Central memory CD4-positive, alpha-beta T cell (primary cell): ENCODE results near the gene AMH.

ENCODE experiments used
- DNase-seq: peaks from one replicate; pipeline ENCODE4 v3.0.0; 2022

AMH gene

DNA sequence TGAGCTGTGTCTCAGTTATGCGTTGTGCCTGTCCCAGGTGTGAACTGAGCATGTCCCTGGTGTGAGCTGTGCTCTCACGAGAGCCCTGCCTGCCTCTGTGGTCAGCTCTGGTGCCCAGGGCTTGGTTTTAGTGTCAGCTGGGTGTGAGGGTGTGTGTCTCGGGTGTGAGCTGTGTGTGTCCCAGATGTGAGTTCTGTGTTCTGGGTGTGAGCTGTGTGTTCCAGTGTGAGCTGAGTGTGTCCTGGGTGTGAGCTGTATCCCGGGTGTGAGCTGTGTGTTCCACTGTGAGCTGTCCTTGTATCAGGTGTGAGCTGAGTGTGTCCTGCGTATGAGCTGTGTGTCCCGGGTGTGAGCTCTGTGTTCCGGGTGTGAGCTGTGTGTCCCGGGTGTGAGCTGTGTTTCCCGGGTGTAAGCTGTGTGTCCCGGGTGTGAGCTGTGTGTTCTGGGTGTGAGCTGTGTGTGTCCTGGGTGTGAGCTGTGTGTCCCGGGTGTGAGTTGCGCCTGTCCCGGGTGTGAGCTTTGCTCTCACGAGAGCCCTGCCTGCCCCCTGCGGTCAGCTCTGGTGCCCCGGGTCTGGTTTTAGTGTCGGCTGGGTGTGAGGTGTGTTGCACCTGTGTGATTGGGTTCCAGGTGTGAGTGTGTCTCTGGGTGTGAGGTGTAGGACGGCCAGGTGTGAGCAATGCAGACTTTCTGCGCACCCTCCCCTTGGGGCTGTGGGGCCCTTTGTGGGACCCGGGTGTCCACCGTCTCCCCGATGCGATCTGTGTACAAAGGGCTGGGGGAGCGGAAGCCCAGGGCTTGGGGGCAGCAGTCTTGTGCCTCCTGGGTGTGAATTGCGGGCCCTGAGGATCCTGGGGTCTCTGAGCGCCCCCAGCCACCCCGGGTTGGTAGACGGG is 39.9 kb downstream of the AMH start:
- DNase-seq, result no peak

GRCh38 chr19:2289714-2290435 is 40.8 kb downstream of the AMH start:
- peak; percentile 51 for DNase-seq

DNA sequence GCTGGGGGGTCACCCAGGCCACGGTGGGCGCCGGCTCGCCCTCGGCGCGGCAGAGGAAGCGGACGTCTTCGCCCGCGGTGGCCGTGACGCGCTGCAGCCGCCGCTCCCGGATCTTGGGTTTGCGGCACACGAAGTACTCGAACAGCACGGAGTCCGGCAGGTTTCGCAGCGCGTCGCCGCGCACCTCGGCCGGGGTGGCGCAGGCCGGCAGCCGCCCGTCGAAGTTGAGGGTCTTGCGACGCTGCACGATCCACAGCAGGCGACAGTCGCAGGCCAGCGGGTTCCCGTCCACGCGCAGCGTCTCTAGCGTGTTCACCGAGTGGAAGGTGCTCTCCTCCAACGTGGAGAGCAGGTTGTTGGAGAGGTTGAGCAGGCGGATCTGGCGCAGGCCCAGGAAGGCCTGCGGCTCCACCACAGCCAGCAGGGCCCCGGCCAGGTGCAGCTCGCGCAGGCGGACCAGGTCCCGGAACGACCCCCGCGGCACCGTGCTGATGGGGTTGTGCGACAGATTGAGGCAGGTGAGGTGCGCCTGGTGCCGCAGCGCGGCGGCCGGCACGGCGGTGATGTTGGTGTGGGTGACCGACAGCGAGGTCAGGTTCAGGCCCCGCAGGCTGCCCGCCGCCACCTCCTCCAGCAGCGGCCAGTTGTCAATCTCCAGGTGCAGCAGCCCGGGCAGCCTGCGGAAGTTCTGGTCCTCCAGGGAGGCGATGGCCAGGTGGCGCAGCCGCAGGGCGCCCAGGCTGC is 41.5 kb downstream of the AMH start:
- DNase-seq, result no peak

DNA sequence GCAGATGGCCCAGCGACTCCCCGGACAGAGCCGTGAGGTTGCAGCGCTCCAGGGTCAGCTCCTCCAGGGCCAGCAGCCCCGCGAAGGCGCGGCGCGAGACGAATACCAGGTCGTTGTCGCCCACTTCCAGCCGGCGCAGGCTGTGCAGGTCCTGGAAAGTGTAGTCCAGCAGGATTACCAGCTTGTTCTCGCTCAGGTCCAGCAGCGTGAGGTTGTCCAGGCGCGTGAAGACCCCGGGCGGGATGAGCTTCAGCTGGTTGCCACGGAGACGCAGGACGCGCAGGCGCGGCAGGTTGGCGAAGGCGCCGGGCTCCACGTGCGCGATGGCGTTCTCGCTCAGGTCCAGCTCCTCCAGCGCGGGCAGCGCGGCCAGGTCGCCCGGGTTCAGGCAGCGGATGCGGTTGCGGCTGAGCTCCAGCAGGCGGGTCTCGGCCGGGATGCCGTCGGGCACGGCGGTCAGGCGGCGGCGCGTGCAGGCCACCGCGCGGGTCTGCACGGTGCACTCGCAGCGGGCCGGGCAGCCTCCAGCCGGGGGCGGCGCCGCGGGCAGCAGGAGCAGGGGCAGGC is 42.1 kb downstream of the AMH start:
- no peak for DNase-seq

- no peak for DNase-seq
Observed at GRCh38 chr19:2294687-2295335, 45.7 kb downstream of the AMH start.

- no peak for DNase-seq
Observed at GRCh38 chr19:2296141-2296540, 47.0 kb downstream of the AMH start.

- no peak for DNase-seq
Observed at GRCh38 chr19:2300533-2300932, 51.4 kb downstream of the AMH start.
